AG04450 (cell line): Measurements from ENCODE around the gene MORC2. TPM values are rescaled to one million over a fixed set of nuclear protein-coding genes. Genes with fewer than 3 reads are reported as not detected.

ENCODE experiments used
- CTCF ChIA-PET: fragments of 300-600, 350-600 bp; formaldehyde crosslinking; extraction: SDS; loops from one replicate; lab custom pipeline; 2022; ENCODE audit warnings: antibody characterized with exemption, inconsistent platforms; lab: Charles Lee
- POLR2A ChIA-PET: fragments of 350-600 bp; formaldehyde crosslinking; extraction: SDS; loops from one replicate; lab custom pipeline; 2021; ENCODE audit warnings: antibody characterized with exemption, inconsistent platforms; lab: Yijun Ruan, JAX
- DNase-seq: peaks from one replicate; pipeline ENCODE4 v3.0.0-alpha.2; 2011; ENCODE audit warnings: low read depth, low spot score
- H3K27ac ChIP-seq: one replicate; pipeline ENCODE4 v1.5.1; 2012; ENCODE audit warnings: low read depth, low read length, control low read depth
- H3K27me3 ChIP-seq: one replicate; pipeline ENCODE4 v1.6.0; 2012; ENCODE audit warnings: low read length; ENCODE audit not compliant: control insufficient read depth, insufficient read depth
- H3K4me3 ChIP-seq: 2 replicates; pipeline ENCODE4 v1.5.1; 2011; ENCODE audit warnings: mild to moderate bottlenecking, low read depth, low read length, control low read depth
- H3K9me3 ChIP-seq: 2 replicates; pipeline ENCODE4 v1.5.1; 2012; ENCODE audit warnings: low read length; ENCODE audit not compliant: control insufficient read depth, insufficient read depth
- CTCF ChIP-seq: IDR thresholded peaks from 2 replicates; pipeline ENCODE4 v1.5.1; 2011; ENCODE audit warnings: low read depth, low read length, control low read depth, inconsistent platforms
- polyA plus RNA-seq: library from polyadenylated mRNA; depleted of rRNA; stranded (reverse); fragments of >200 nt; gene quantifications from 2 replicates; pipeline ENCODE4 v1.2.3, GENCODE V29; 2011

The MORC2 gene
- polyA plus RNA-seq, 1 experiment = 16.3 TPM

GRCh38 chr22:30947816-30948454 lies 20.6 kb downstream of the MORC2 start:
- Histone ChIP-seq H3K27me3 (no peaks in the 10 kb centered on the region), H3K4me3 (no peak overlapping the region), H3K9me3 (no peaks in the 10 kb centered on the region), H3K27ac (no peak overlapping the region)
- DNase-seq = peak; percentile 36
- POLR2A ChIA-PET = interaction anchor here (1.0 kb wide), 1 partner anchor 137 kb away, joined by 5 read pairs; no protein-coding TSS in a partner anchor
- CTCF ChIA-PET = interaction anchor here (0.8 to 4.1 kb wide), 9 partner anchors 20 to 282 kb away, joined by 3 to 85 read pairs (median 6); partner anchors contain the start of genes MORC2, SELENOM and SMTN
- peak; percentile 66 for TF ChIP-seq CTCF

- H3K27ac ChIP-seq = no peak overlapping the region
- no peaks in the 10 kb centered on the region for H3K27me3 ChIP-seq
- no peak for DNase-seq
- ChIA-PET POLR2A (interaction anchor here (1.2 kb wide), 1 partner anchor 138 kb away, joined by 4 read pairs; no protein-coding TSS in a partner anchor), CTCF (interaction anchor here (0.6 to 3.9 kb wide), 8 partner anchors 8 to 284 kb away, joined by 3 to 85 read pairs (median 5); partner anchors contain the start of genes MORC2, SELENOM, SMTN and TUG1)
- no peaks in the 10 kb centered on the region for H3K9me3 ChIP-seq
- H3K4me3 ChIP-seq = no peak overlapping the region
- 0 out of 2 replicates have a peak, but pooled peaks have one; percentile 14 for TF ChIP-seq CTCF
Observed at GRCh38 chr22:30947173-30947815, 21.3 kb downstream of the MORC2 start.

- DNase-seq = no peak
- CTCF ChIA-PET = interaction anchor here (0.5 to 3.9 kb wide), 8 partner anchors 9 to 285 kb away, joined by 3 to 85 read pairs (median 6); partner anchors contain the start of genes MORC2, SELENOM, SMTN and TUG1
- TF ChIP-seq CTCF = no peak
- Histone ChIP-seq H3K4me3 (no peak overlapping the region), H3K27ac (no peak overlapping the region), H3K27me3 (no peaks in the 10 kb centered on the region), H3K9me3 (no peaks in the 10 kb centered on the region)
- POLR2A ChIA-PET = interaction anchor here (1.2 kb wide), 1 partner anchor 139 kb away, joined by 4 read pairs; no protein-coding TSS in a partner anchor
Observed at GRCh38 chr22:30946354-30946753, 22.2 kb downstream of the MORC2 start.

GRCh38 chr22:30945653-30946052 lies 22.9 kb downstream of the MORC2 start:
- ChIA-PET CTCF (interaction anchor here (0.5 to 3.9 kb wide), 6 partner anchors 24 to 266 kb away, joined by 3 to 85 read pairs (median 4); partner anchors contain the start of genes LIMK2, SELENOM and SMTN), POLR2A (interaction anchor here (0.6 to 1.2 kb wide), 2 partner anchors 139 to 179 kb away, joined by 4 read pairs; no protein-coding TSS in a partner anchor)
- no peak overlapping the region for H3K27ac ChIP-seq

More at GRCh38 chr22:30945653-30946052, 22.9 kb downstream of the MORC2 start:
- Histone ChIP-seq H3K9me3 (no peaks in the 10 kb centered on the region), H3K27me3 (no peaks in the 10 kb centered on the region), H3K4me3 (no peak overlapping the region)
- TF ChIP-seq CTCF = no peak
- no peak for DNase-seq
